T1000 (cell line): ENCODE measurements around the gene ERCC6L2.

ENCODE experiments used
- DNase-seq: peaks from one replicate; lab custom pipeline; 2025; ENCODE audit warnings: mixed read lengths; lab: John Stamatoyannopoulos, UW

ERCC6L2 gene

DNA sequence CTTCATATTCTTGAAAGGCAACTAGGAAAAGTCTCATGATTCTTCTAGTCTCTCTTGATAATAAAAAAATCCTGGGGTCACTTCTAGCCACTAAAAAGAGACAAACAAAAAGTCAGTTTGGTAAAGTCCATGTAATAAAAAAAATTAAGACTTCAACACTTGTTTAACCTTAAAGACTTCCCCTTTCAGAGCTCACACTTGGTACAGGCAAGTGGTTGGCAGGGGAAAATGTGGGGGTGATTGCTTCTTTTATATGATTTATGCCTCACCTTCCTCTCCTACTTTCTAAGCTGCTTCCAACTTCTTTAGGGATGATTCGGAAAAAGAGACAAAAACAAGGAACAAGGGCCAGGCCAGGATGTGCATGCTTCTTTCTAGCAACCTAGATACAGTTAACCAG is 5.1 kb upstream of the ERCC6L2 start:
- no peak for DNase-seq

DNA sequence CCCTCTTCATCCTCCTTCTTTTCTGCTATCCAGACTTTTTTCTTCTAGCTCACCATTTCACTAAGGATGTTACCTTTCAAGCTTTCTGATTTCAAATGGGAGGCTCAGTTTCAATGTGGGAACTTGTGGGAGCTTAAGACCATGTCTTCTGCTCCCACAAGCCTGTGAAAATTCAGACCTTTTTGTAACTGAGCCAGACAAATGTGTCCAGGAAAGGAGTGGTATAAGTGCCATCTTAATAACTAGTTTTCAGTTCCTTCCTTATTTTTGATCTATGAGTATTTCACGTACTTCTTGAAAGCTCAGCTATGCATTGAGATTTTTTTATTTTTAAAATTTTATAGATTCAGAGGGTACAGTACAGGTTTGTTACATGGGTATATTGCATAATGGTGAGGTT is 4.6 kb upstream of the ERCC6L2 start:
- no peak for DNase-seq

DNA sequence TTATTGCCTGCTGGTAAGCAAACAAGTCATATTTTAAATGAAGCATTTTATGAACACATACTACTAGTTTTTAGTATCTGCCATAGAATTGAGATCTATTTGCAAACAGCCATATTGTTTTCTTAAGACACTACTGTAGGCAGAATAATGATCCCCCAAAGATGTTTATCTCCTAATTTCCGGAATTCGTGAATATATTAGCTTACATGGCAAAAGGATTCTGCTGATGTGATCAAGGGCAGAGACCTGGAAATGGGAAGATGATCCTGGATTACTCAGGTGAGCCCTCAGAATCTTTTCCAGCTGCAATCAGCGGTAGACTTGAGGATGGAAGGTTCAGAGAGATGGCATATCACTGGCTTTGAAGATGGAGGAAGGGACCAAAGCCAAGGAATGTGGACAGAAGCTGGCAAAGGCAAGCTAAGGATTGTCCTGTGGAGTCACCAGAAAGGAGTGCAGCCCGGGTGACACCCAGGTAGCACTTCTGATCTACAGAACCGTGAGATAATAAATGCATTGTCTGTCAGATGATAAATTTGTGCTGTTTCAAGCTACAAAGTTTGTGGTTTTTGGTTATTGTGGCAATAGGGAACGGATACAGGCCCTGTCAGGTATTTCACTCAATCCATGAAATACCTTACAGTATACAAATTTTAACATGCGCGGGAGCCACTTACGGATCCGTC is 1.0 kb upstream of the ERCC6L2 start:
- no peak for DNase-seq

DNA sequence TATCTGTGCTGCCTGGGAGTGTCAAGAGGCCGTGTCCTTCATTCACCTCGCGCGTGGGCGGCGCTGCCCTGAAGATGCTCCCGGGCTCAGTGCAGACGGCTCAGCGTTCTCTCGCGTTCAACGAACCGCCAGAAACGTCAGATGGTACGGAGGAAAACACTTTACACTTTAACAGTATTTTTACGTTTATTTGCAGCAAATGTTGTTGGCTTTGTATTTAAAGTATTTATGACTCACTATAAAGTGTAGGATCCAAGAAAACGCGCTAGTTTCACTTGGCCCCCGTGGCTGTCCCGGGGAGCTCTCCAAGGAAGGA is 544 bp upstream of the ERCC6L2 start:
- no peak for DNase-seq

DNA sequence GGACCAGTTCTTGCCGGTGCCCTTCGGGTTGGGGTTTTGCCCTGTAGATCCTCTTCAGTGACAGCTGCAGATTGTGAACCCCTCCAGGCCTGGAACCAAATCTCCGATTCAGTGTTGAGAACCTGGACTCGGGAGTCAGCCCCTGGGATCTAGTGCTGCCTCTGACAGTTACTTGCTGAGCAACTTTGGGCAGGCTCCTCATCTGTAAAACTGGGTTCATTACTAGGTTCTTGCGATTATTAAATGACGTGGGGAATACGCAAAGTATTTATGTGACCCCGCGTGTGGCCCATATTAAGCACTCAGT is 600 bp downstream of the ERCC6L2 start:
- no peak for DNase-seq

DNA sequence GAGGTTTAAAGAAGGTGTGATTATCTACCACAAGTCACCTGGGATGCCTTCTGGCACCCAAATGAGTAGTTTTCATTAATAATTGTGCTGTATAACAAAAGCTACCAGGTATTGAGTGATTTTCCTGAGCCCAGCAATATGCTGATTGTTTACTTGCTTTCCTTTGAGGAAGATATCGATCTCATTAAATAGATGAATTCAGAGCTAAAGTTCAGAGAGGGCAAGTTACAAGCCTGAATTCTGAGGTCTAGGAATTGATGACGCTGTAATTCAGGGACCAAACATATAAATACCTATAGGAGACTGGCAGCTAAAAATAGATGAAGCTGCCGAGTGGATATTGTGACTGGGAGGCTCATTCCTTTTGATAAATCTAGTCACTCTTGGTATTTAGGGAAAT is 1.1 kb downstream of the ERCC6L2 start:
- DNase-seq: no peak

DNA sequence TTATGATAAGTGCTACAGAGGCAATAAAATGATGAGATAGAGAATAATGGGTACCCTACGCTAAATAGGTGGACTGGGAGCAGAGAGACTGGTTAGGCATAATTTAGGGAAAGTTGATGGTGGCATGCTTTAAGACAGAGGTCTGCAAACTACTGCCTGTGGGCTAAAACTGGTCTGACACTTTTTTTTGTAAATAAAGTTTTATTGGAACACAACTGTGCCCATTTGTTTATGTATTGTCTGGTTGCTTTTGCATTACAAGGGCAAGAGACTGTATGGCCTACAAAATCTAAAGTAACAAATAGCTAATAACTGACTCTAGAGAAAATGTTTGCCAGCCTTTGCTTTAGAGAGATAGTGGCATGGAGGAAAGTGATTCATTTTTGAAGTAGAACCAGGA is 2.5 kb downstream of the ERCC6L2 start:
- no peak for DNase-seq

DNA sequence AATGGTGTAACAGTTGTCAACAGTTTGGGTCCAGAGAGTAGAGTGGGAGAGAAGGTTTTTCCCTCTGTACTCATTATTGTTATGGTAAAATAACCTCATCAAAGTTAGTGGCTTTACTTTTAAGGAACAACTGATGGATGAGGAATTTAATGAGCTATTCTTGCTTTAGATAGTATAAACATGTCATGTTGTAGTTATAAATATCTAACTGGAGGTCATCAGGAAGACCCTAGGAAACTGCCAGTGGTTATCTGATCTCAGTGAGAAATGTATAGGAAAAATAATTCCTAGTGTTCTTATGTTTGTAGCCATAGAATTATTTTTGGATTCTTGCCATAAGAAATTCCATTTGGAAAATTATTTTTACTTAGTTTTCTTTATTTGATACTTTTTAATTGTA is 4.1 kb downstream of the ERCC6L2 start:
- no peak for DNase-seq

DNA sequence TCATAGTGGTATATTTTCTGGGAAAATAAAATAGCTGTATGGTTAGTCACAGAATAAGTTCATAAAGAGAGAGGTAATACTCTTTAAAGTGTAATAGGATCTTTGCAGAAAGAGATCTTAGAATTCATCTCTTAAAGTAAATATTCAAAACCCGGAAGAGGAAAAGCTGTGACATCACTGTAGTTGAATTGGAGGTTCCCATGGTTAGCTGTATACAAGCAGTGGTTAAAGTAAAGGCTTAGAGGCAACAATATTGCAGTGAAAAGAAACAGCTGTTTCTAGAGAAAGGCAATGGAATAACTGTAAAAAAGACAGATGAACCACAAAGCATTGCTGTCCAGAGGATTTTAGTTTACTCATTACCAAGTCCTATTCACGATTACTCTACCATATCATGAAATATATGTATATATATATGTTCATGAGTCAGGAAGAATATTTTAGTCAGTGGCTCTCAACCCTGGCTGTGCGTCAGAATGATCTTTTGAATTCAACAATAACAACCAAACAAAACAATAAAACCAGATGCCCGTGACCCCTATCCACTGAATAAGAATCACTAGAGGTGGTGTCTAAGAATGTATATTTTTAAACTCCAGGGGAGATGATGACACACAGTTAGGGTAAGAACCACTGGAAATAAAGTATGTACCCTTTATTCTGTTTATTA is 4.7 kb downstream of the ERCC6L2 start:
- DNase-seq: no peak

DNA sequence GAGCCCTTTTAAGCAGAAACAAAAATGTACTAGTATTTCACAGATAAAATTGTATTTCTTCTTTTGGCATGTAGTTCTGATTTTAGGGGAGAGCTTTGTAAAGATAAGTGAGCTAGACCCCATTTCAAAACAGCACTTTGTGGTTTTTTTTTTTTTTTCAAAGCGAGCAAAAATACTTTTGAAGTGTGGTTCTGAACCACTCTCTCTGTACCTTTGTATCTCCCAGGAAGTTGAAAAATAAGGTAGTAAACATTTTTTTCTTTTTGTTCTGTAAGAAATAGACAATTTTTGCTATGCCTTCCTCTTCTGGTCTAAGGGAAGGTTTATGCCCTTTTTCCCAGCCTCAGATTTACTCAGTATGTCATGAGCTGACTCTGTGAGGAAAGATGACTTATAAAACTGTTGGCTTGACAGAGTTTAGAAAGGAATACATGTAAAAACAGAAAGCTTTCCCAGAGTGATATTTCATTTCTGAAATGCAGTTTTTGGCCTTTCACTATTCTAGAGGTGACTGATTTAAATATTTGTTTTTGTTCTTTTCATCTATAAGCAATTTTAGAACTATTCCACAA is 12.5 kb downstream of the ERCC6L2 start:
- DNase-seq: no peak

DNA sequence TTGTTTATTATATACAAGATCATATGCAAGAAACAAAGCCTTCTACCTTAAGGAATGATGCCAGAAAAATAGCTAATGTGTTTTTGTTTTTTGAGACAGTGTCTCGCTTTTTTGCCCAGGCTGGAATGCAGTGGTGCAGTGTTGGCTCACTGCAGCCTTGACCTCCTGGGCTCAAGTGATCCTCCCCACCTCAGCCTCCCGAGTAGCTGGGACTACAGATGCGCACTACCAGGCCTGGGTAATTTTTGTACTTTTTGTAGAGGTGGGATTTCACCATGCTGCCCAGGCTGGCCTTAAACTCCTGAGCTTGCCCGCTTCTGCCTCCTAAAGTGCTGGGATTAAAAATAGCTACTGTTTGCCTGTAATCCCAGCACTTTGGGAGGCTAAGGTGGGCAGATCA is 15.1 kb downstream of the ERCC6L2 start:
- no peak for DNase-seq

DNA sequence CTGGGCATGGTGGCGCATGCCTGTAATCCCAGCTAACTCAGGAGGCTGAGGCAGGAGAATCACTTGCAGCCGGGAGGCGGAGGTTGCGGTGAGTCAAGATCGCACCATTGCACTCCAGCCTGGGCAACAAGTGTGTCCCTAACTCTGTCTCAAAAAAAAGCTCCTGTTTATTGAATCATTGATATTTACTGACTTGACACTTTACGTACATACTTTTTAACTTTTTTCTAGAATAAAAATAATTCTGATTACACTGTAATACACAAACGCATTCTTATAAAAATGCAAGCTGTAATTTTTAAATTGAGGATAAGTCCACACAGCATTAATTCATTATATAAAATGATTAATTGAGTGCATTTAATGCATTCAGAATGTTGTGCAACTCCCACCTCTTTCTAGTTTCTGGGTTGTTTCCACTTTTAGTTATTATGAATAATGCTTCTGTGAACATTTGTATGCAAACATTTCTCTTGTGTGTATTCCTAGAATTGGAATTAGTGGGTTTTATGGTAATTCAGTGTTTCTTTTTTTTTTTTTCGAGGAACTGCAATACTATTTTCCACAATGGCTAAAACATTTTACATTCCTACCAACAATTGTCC is 15.7 kb downstream of the ERCC6L2 start:
- DNase-seq: no peak

DNA sequence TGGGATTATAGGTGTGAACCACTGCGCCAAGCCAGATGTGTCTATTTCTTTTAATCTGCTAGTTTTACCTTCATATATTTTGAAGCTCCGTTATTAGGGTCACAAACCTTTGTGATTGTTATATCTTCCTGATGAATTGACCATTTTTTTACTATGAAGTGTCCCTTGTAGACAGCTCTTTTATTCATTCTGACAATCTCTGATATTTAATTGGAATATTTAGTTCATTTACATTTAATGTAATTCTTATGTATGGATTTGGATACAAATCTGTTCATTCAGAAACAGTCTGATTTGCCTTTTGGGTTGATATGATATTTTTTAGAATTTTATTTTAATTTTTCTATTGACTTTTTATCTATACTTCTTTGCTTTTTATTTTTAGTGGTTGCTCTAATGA is 17.2 kb downstream of the ERCC6L2 start:
- DNase-seq: no peak

DNA sequence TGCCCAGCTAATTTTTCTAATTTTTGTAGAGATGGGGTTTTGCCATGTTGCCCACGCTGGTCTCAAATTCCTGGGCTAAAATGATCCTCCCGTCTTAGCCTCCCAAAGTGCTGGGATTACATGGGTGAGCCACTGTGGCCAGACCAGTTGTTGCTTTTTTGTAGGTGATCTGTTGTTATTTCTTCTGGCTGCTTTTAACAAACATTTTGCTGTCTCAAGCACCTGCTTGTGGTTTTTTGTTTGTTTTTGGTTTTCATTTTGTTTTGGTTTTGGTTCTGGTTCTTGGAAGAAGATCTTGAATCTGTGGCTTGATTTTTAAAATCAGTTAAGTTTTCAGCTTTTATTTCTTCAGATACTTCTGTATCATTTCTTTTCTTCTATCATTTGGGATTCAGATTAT is 21.1 kb downstream of the ERCC6L2 start:
- DNase-seq: no peak

DNA sequence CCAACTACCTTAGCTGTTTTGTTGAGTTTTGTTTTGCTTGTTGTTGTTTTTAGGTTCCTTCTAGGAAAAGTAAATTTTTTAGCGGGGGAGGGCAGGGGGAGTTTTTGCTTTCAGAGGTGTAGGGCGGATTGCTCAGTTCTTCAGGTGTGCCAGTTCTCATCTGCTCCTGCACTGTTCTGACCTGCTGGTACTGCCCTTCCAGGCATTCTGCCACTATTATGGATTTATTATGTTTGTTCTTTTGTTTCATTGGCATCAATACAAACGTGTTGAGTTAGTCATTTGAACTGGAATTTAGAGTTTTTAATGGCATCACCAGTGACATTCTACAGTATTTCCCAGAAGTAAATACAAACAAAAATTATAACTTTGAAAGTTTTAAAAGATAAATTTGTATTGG is 26.0 kb downstream of the ERCC6L2 start:
- DNase-seq: no peak

DNA sequence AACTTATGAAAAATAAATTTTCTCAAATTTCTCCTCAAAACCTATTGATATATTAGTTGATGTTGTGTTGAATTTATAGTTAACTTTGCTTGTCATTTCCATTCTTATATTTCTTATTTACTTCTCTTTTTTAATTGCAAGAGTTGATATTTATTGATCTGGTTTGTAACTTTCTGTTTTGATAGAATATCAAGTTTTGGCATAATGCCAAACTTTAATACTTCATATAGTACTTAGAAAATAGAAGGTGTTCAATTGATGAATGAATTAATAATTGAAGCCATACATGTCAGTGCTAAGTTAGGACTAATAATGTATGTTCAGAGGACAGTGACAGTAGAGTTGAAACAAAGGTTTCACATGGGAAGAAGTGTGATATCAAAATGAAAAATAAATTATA is 27.9 kb downstream of the ERCC6L2 start:
- no peak for DNase-seq

DNA sequence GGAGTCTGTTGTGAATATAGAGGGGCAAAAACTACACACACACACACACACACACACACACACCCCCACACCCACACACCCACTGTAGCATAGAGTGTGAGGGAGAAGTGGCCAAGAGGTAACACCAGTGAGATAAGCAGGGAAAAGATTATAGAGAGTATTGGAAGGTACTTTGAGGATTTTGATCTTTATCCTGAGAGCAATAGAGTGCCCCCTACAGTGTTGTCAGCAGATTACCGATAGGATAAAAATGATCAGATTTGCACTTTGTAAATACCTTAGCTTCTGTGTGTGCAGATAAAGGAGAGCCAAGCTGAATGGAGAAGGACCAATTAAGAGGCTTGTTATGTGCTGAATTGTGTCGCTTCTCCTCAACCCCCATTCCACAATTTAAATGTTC is 32.3 kb downstream of the ERCC6L2 start:
- no peak for DNase-seq

DNA sequence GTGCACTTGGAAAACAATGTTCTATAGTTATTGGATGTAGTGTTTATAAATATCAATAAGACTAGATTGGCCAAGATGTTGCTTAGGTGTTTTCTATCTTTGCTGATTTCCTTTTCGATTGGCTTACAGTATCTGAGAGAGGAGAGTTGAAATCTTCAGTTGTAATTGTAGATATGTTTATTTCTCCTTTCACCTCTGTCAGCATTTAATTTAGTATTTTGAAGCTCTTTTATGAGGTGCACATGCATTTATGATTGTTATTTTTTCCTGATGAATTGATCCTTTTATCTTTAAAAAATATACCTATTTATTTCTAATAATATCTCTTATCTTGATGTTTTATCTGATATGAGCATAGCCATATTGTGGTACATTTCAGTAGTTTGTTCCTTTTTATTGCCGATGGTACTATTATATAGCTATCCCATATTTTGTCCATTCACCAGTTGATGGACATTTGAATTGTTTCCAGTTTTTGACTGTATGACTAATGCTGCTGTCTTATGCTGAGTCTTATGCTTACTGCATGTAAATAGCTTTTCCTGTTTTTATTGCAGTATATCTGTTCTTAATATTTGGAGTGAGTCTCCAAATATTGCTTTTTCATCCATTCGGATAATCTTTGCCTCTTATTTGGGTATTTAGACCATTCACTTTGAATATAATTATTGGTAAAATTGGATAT is 34.7 kb downstream of the ERCC6L2 start:
- DNase-seq: no peak

DNA sequence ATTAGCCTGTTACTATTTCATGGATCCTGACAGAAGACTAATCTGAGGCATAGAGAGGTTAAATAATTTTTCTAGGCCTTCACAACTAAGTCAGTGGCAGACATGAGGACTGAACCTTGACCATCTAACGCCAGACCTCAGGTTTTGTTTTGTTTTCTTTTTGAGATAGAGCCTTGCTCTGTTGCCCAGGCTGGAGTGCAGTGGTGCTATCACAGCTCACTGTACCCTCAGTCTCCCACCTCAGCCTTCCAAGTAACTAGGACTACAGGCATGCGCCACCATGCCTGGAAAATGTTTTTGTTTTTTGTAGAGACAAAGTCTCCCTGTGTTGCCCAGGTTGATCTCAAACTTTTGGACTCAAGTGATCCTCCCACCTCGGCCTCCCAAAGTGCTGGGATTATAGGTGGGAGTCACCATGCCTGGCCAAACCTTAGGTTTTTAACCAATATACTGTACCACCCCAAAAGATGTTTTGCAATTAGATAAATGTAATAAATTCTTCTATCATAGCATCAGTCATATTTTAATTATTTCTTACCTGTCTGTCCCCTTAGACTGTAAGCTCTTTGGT is 35.4 kb downstream of the ERCC6L2 start:
- DNase-seq: no peak

DNA sequence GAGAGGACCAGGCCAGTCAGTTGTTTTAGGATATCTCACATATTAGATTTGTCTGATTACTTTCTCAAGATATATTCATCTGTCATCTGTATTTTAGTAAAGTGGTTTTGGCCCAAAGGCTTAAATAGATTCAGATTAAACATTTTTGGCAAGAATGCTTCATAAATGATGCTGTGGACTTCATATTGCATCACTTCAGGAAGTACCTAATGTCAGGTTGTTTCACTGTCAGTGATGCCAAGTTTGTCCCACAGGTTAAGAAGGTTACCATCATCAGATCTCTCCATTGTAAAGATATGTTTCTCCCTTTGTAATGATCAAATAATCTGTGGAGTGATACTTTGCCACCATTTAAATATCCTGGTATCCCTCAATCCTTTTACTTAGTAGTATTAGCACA is 37.3 kb downstream of the ERCC6L2 start:
- no peak for DNase-seq

DNA sequence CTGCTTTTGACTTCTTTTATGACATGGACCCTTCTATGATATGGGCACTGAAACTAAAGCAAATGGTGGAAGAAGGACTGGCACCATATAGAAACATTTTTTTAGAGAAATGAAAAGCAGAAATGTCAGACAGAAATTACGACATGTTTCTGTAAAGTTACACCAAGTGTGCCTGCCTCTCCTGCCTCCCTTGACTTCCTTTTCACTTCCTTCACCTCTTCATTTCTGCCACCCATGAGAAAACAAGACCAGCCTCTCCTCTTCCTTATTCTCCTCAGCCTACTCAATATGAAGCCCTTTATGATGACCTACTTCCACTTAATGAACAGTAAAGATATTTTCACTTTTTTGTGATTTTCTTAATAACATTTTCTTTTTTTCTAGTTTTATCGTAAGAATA is 44.5 kb downstream of the ERCC6L2 start:
- DNase-seq: no peak

DNA sequence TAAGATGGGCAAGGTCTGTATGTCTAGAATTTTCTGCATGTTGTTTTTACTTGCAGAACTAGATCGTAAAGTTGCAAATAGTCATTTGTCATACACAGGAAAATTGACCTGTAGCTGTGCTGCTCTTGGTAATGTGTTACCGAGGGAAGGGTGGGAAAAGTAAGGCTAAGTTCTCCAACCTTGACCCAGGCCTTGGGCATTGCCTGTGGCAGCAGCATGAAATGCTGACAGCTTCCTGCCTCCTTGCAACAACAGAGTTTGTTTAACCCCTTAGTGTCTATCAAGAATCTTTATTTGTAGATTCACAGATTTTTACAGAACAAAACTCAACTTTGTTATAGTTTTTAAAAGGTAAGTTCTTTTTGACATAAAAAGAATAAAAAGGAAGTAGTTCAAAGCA is 48.3 kb downstream of the ERCC6L2 start:
- DNase-seq: no peak

DNA sequence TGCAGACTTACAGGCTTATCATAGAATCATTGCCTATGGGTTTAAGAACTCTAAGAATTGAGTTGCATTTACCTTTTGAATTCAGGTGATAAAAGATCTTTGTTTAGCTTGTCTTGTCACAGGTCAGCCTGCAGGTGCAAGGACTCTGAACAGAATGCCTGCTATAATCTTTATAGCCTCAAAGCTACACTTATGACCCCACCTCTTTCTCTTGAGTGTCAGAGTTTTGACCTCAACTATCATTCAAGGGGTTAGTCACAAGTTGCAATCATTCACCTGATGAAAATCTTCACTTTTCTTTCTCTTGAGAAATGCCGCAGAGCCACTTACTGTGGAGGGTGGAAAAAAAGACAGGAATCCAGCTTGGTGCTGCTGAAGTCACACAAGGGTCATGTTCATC is 49.5 kb downstream of the ERCC6L2 start:
- no peak for DNase-seq
